ENCODE measurements around the gene VAV2.
"Not testable (repeated sequence)": the region's sequence is repeated elsewhere in the genome, so short reads cannot be mapped to it uniquely, and the experiment has no call there.

VAV2 gene

GRCh38 chr9:133768371-133768858 lies 223.7 kb downstream of the VAV2 start:
- no peak overlapping the region for H3K27ac ChIP-seq (ENCODE audit: low read depth, low read length)
- H3K36me3 ChIP-seq (ENCODE audit: low read length), result peaks cover 20% of the 10 kb centered on the region; the same call in 1 of the 2 replicates
- peaks cover 4% of the 10 kb centered on the region; the same call in 1 of the 2 replicates for H3K9me3 ChIP-seq (ENCODE audit: insufficient read depth, low read length)
- no peaks in the 10 kb centered on the region for H3K27me3 ChIP-seq (ENCODE audit: low read length)
- H3F3A ChIP-seq (ENCODE audit: insufficient read depth), result no peaks in the 10 kb centered on the region
- no peak overlapping the region for H3K4me3 ChIP-seq (ENCODE audit: insufficient read depth, low read length, poor library complexity, severe bottlenecking)
- no peak for TF ChIP-seq EZH2phosphoT487 (conservative IDR thresholded peaks at IDR 0.05; ENCODE audit: low read length)
- TF ChIP-seq CTCF (IDR thresholded peaks at IDR 0.05; ENCODE audit: insufficient read depth, low read length, poor library complexity, severe bottlenecking), result no peak
- H2AFZ ChIP-seq (ENCODE audit: low read depth, low read length, severe bottlenecking), result no peak overlapping the region
- H4K20me1 ChIP-seq (ENCODE audit: low read depth, low read length), result no peaks in the 10 kb centered on the region
- H3K79me2 ChIP-seq (ENCODE audit: insufficient read depth, low read length), result no peaks in the 10 kb centered on the region
- no peak overlapping the region for H3K4me2 ChIP-seq (ENCODE audit: low read depth, low read length, poor library complexity, severe bottlenecking)
- H3K9ac ChIP-seq (ENCODE audit: low read length), result no peak overlapping the region
- H3K9me2 ChIP-seq (replicated peaks; ENCODE audit: insufficient read depth, low read length), result no peaks in the 10 kb centered on the region

- no peak for TF ChIP-seq EZH2phosphoT487 (conservative IDR thresholded peaks at IDR 0.05; ENCODE audit: low read length)
- TF ChIP-seq CTCF (IDR thresholded peaks at IDR 0.05; ENCODE audit: insufficient read depth, low read length, poor library complexity, severe bottlenecking), result no peak
These were observed 224.5 kb downstream of the VAV2 start for GRCh38 chr9:133767625-133768024.

GRCh38 chr9:133767008-133767407 lies 225.1 kb downstream of the VAV2 start:
- Histone ChIP-seq H3K9me3 (ENCODE audit: insufficient read depth, low read length) (peaks cover 4% of the 10 kb centered on the region; the same call in 1 of the 2 replicates), H3K9ac (ENCODE audit: low read length) (no peak overlapping the region), H4K20me1 (ENCODE audit: low read depth, low read length) (no peaks in the 10 kb centered on the region), H3K36me3 (ENCODE audit: low read length) (peaks cover 20% of the 10 kb centered on the region; the same call in 1 of the 2 replicates), H3K4me2 (ENCODE audit: low read depth, low read length, poor library complexity, severe bottlenecking) (no peak overlapping the region), H3K27me3 (ENCODE audit: low read length) (no peaks in the 10 kb centered on the region), H3K27ac (ENCODE audit: low read depth, low read length) (no peak overlapping the region), H3K79me2 (ENCODE audit: insufficient read depth, low read length) (no peaks in the 10 kb centered on the region), H3F3A (ENCODE audit: insufficient read depth) (no peaks in the 10 kb centered on the region), H2AFZ (ENCODE audit: low read depth, low read length, severe bottlenecking) (no peak overlapping the region), H3K9me2 (replicated peaks; ENCODE audit: insufficient read depth, low read length) (no peaks in the 10 kb centered on the region), H3K4me3 (ENCODE audit: insufficient read depth, low read length, poor library complexity, severe bottlenecking) (no peak overlapping the region)
- TF ChIP-seq EZH2phosphoT487 (conservative IDR thresholded peaks at IDR 0.05; ENCODE audit: low read length) (no peak), CTCF (IDR thresholded peaks at IDR 0.05; ENCODE audit: insufficient read depth, low read length, poor library complexity, severe bottlenecking) (no peak)

More at GRCh38 chr9:133767625-133768024, 224.5 kb downstream of the VAV2 start:
- H3K4me2 ChIP-seq (ENCODE audit: low read depth, low read length, poor library complexity, severe bottlenecking), result no peak overlapping the region
- H3K4me3 ChIP-seq (ENCODE audit: insufficient read depth, low read length, poor library complexity, severe bottlenecking), result no peak overlapping the region
- peaks cover 20% of the 10 kb centered on the region; the same call in 1 of the 2 replicates for H3K36me3 ChIP-seq (ENCODE audit: low read length)
- no peak overlapping the region for H3K9ac ChIP-seq (ENCODE audit: low read length)
- H2AFZ ChIP-seq (ENCODE audit: low read depth, low read length, severe bottlenecking), result no peak overlapping the region
- H4K20me1 ChIP-seq (ENCODE audit: low read depth, low read length), result no peaks in the 10 kb centered on the region
- no peaks in the 10 kb centered on the region for H3K9me2 ChIP-seq (replicated peaks; ENCODE audit: insufficient read depth, low read length)
- no peaks in the 10 kb centered on the region for H3K27me3 ChIP-seq (ENCODE audit: low read length)
- H3K9me3 ChIP-seq (ENCODE audit: insufficient read depth, low read length), result peaks cover 4% of the 10 kb centered on the region; the same call in 1 of the 2 replicates
- no peaks in the 10 kb centered on the region for H3F3A ChIP-seq (ENCODE audit: insufficient read depth)
- H3K79me2 ChIP-seq (ENCODE audit: insufficient read depth, low read length), result no peaks in the 10 kb centered on the region
- H3K27ac ChIP-seq (ENCODE audit: low read depth, low read length), result no peak overlapping the region

DNA sequence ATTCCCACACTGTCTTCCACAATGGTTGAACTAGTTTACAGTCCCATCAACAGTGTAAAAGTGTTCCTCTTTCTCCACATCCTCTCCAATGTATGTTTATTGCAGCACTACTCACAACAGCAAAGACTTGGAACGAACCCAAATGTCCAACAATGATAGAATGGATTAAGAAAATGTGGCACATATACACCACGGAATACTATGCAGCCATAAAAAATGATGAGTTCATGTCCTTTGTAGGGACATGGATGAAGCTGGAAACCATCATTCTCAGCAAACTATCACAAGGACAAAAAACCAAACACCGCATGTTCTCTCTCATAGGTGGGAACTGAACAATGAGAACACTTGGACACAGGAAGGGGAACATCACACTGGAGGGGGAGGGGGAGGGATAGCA lies 225.9 kb downstream of the VAV2 start:
- H3K36me3 ChIP-seq (ENCODE audit: low read length), result peaks cover 20% of the 10 kb centered on the region; the same call in 1 of the 2 replicates
- not testable (repeated sequence) for H3K9ac ChIP-seq (ENCODE audit: low read length); H3K27me3 ChIP-seq (ENCODE audit: low read length); H3K9me2 ChIP-seq (replicated peaks; ENCODE audit: insufficient read depth, low read length); H3K4me2 ChIP-seq (ENCODE audit: low read depth, low read length, poor library complexity, severe bottlenecking); H2AFZ ChIP-seq (ENCODE audit: low read depth, low read length, severe bottlenecking); H3K79me2 ChIP-seq (ENCODE audit: insufficient read depth, low read length); H3F3A ChIP-seq (ENCODE audit: insufficient read depth); H3K27ac ChIP-seq (ENCODE audit: low read depth, low read length); H3K9me3 ChIP-seq (ENCODE audit: insufficient read depth, low read length); H4K20me1 ChIP-seq (ENCODE audit: low read depth, low read length); H3K4me3 ChIP-seq (ENCODE audit: insufficient read depth, low read length, poor library complexity, severe bottlenecking)
